ENCODE results near the gene TUBA4A.

Gene TUBA4A

GRCh38 chr2:219286436-219287115, 32.9 kb upstream of the TUBA4A start:
- DNase-seq: no peak

- no peak for DNase-seq
Measured at GRCh38 chr2:219285894-219286425, 32.2 kb upstream of the TUBA4A start.

- DNase-seq: no peak
Measured at GRCh38 chr2:219285373-219285735, 31.6 kb upstream of the TUBA4A start.

GRCh38 chr2:219284501-219285372, 31.0 kb upstream of the TUBA4A start:
- no peak for DNase-seq

- DNase-seq: no peak
Measured at GRCh38 chr2:219282943-219283581, 29.3 kb upstream of the TUBA4A start.

- no peak for DNase-seq
Measured at GRCh38 chr2:219282375-219282774, 28.7 kb upstream of the TUBA4A start.

GRCh38 chr2:219281588-219281987, 27.9 kb upstream of the TUBA4A start:
- no peak for DNase-seq

- no peak for DNase-seq
Measured at GRCh38 chr2:219280651-219281050, 26.9 kb upstream of the TUBA4A start.

GRCh38 chr2:219279916-219280516, 26.3 kb upstream of the TUBA4A start:
- no peak for DNase-seq

GRCh38 chr2:219279151-219279915, 25.6 kb upstream of the TUBA4A start, which contains the start of gene DNAJB2:
DNAJB2 (plus strand) TSS chr2:219279366; CDS start chr2:219279834, 468 bp downstream.
- peak; percentile 99 for DNase-seq

GRCh38 chr2:219278655-219279150, 25.0 kb upstream of the TUBA4A start:
- no peak for DNase-seq

- DNase-seq: peak; percentile 69 to 74
Measured at GRCh38 chr2:219277703-219278654, 24.3 kb upstream of the TUBA4A start.

GRCh38 chr2:219274361-219274921, 20.7 kb upstream of the TUBA4A start:
- DNase-seq: no peak

GRCh38 chr2:219273937-219274336, 20.2 kb upstream of the TUBA4A start:
- no peak for DNase-seq

- DNase-seq: no peak
Measured at GRCh38 chr2:219272995-219273394, 19.3 kb upstream of the TUBA4A start.

GRCh38 chr2:219272356-219272755, 18.6 kb upstream of the TUBA4A start:
- no peak for DNase-seq

- no peak for DNase-seq
Measured at GRCh38 chr2:219271021-219271420, 17.3 kb upstream of the TUBA4A start.

GRCh38 chr2:219270055-219270372, 16.3 kb upstream of the TUBA4A start:
- no peak for DNase-seq

GRCh38 chr2:219269362-219270054, 15.8 kb upstream of the TUBA4A start:
- DNase-seq: no peak

GRCh38 chr2:219268294-219268693, 14.6 kb upstream of the TUBA4A start:
- no peak for DNase-seq

Data from activated CD4-positive, alpha-beta T cell treated with anti-CD3 and anti-CD28 coated beads for 4 hours (primary cell).